HG02759 (cell line): ENCODE measurements around the gene ZNF446.

Source experiments
- ATAC-seq: cut with Tn5 transposase; IDR thresholded peaks from one replicate; pipeline ENCODE4 v1.9.1; 2021; ENCODE audit warnings: mild to moderate bottlenecking, moderate library complexity; ENCODE audit not compliant: unreplicated experiment

Gene ZNF446

DNA sequence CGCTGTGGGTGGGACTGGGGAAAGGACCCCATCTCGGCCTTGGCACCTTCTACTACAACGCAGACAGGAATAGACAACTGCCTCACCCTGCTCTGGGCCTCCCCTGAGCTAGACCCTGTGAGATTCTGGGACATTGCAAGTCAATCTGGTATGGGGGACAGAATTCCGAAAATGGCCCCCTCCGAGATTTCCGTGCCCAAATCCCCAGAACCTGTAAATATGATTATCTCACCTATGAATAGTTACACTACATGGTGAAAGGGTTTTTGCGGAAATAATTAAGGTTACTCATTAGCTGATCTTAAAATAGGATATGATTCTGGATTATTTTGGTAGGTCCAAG, 44.1 kb downstream of the ZNF446 start:
- no peak for ATAC-seq

- no peak for ATAC-seq
These were observed 45.5 kb downstream of the ZNF446 start for GRCh38 chr19:58521651-58522050.

DNA sequence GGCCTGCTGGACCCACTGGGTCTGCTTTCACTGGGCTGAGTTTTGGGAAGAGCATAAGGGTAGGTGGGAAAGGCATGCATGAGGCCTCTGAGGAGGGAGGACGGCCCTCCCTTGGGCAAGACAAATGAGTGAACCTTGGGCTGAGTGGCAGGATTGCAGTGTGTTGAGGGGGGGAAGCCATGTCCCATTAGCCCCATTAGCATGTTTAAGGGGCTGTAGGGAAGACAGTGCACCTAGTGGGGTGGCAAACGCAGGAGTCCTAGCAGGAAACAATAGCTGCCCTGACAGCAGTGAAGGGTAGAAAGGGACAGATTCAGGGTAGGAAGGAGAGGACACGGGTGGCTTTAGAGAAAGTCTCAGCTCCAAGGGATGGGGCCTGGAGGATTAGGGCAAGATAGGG, 46.6 kb downstream of the ZNF446 start:
- ATAC-seq = no peak

DNA sequence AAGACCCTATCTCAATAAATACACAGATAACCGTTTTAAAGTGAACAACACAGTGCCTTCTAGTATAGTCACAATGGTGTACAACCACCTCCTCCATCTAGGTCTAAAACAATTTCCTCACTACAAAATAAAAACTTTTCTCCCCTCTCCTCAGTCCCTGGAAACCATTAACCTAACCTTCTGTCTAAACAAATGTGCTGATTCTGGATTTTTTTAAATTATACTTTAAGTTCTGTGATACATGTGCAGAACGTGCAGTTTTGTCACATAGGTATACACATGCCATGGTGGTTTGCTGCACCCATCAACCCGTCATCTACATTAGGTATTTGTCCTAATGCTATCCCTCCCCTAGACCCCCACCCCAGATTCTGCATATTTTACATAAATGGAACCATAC, 53.3 kb downstream of the ZNF446 start:
- no peak for ATAC-seq
